ENCODE measurements around the gene NR0B1.

The NR0B1 gene

GRCh38 chrX:30301208-30301607 lies 8.0 kb downstream of the NR0B1 start:
- no peak for TF ChIP-seq GATA2 (IDR thresholded peaks at IDR 0.05; ENCODE audit: low read depth, low read length)
- no peak for TF ChIP-seq GATA3 (IDR thresholded peaks at IDR 0.05; ENCODE audit: low read depth, low read length)

- TF ChIP-seq GATA2 (IDR thresholded peaks at IDR 0.05; ENCODE audit: low read depth, low read length) (no peak), GATA3 (IDR thresholded peaks at IDR 0.05; ENCODE audit: low read depth, low read length) (no peak)
Observed at GRCh38 chrX:30296408-30297254, 12.6 kb downstream of the NR0B1 start.

GRCh38 chrX:30283456-30284200 lies 25.6 kb downstream of the NR0B1 start:
- TF ChIP-seq GATA2 (IDR thresholded peaks at IDR 0.05; ENCODE audit: low read depth, low read length) (no peak), GATA3 (IDR thresholded peaks at IDR 0.05; ENCODE audit: low read depth, low read length) (no peak)

- TF ChIP-seq GATA2 (IDR thresholded peaks at IDR 0.05; ENCODE audit: low read depth, low read length) (no peak), GATA3 (IDR thresholded peaks at IDR 0.05; ENCODE audit: low read depth, low read length) (no peak)
Observed at GRCh38 chrX:30282527-30282926, 26.7 kb downstream of the NR0B1 start.

GRCh38 chrX:30280428-30280827 lies 28.8 kb downstream of the NR0B1 start:
- TF ChIP-seq GATA3 (IDR thresholded peaks at IDR 0.05; ENCODE audit: low read depth, low read length) (no peak), GATA2 (IDR thresholded peaks at IDR 0.05; ENCODE audit: low read depth, low read length) (no peak)

GRCh38 chrX:30278365-30278764 lies 30.8 kb downstream of the NR0B1 start:
- TF ChIP-seq GATA3 (IDR thresholded peaks at IDR 0.05; ENCODE audit: low read depth, low read length) (no peak), GATA2 (IDR thresholded peaks at IDR 0.05; ENCODE audit: low read depth, low read length) (no peak)

- TF ChIP-seq GATA2 (IDR thresholded peaks at IDR 0.05; ENCODE audit: low read depth, low read length) (no peak), GATA3 (IDR thresholded peaks at IDR 0.05; ENCODE audit: low read depth, low read length) (no peak)
Observed at GRCh38 chrX:30275498-30275897, 33.7 kb downstream of the NR0B1 start.

GRCh38 chrX:30270639-30271038 lies 38.6 kb downstream of the NR0B1 start:
- no peak for TF ChIP-seq GATA2 (IDR thresholded peaks at IDR 0.05; ENCODE audit: low read depth, low read length)
- no peak for TF ChIP-seq GATA3 (IDR thresholded peaks at IDR 0.05; ENCODE audit: low read depth, low read length)

- no peak for TF ChIP-seq GATA2 (IDR thresholded peaks at IDR 0.05; ENCODE audit: low read depth, low read length)
- TF ChIP-seq GATA3 (IDR thresholded peaks at IDR 0.05; ENCODE audit: low read depth, low read length), result no peak
Observed at GRCh38 chrX:30262763-30263162, 46.4 kb downstream of the NR0B1 start.

- TF ChIP-seq GATA2 (IDR thresholded peaks at IDR 0.05; ENCODE audit: low read depth, low read length) (no peak), GATA3 (IDR thresholded peaks at IDR 0.05; ENCODE audit: low read depth, low read length) (no peak)
Observed at GRCh38 chrX:30261012-30261411, 48.2 kb downstream of the NR0B1 start.

GRCh38 chrX:30259927-30260326 lies 49.3 kb downstream of the NR0B1 start:
- TF ChIP-seq GATA3 (IDR thresholded peaks at IDR 0.05; ENCODE audit: low read depth, low read length) (no peak), GATA2 (IDR thresholded peaks at IDR 0.05; ENCODE audit: low read depth, low read length) (no peak)
